A549 (cell line): Measurements from ENCODE around the gene KCNMA1.

Experiments
- CBX2 ChIP-seq: fragments of 200-600 bp; sonication (generic); IDR thresholded peaks from 2 replicates; pipeline ENCODE4 v1.6.1; 2016; ENCODE audit warnings: low read depth, mild to moderate bottlenecking, borderline replicate concordance
- CTCF ChIP-seq: fragments of >200 bp; sonication (Bioruptor Twin); formaldehyde crosslinking; IDR thresholded peaks from 3 replicates; pipeline ENCODE4 v1.5.1; 2016
- EP300 ChIP-seq, 2 experiments: fragments of >200 bp; sonication (Bioruptor Twin); formaldehyde crosslinking; IDR thresholded peaks; 2 replicates in 1 of 2; 3 replicates in 1 of 2; pipeline ENCODE4 v1.6.1; 2016 to 2017
- POLR2A ChIP-seq: IDR thresholded peaks from 2 replicates; pipeline ENCODE4 v1.6.1; 2012; ENCODE audit warnings: mild to moderate bottlenecking, low read length
- RAD21 ChIP-seq, 2 experiments: fragments of >200 bp in 1 of 2; sonication (Bioruptor Twin) in 1 of 2; formaldehyde crosslinking in 1 of 2; IDR thresholded peaks in 1 of 2; conservative IDR thresholded peaks in 1 of 2; 2 replicates in 1 of 2; 3 replicates in 1 of 2; pipeline ENCODE4 v1.6.1; 2012 to 2018; ENCODE audit warnings: inconsistent platforms in 1 of 2

GRCh38 chr10:77162697-77163096, 474.9 kb downstream of the KCNMA1 start:
- no peak for TF ChIP-seq RAD21 (conservative IDR thresholded peaks at IDR 0.05 in 1 of 2, IDR thresholded peaks at IDR 0.05 in 1 of 2)
- no peak for TF ChIP-seq POLR2A
- no peak for TF ChIP-seq CBX2
- no peak for TF ChIP-seq CTCF
- no peak for TF ChIP-seq EP300 (IDR thresholded peaks at IDR 0.05)
